Ascending aorta (tissue), 2 donors: ENCODE data around the gene TSPAN11. TPM values are rescaled to one million over a fixed set of nuclear protein-coding genes. Genes with fewer than 3 reads are reported as not detected.

Source experiments
- DNase-seq, 2 donors: peaks; one replicate each; pipeline ENCODE4 v3.0.0-alpha.2; 2019; ENCODE audit warnings: low spot score in 2 of 2
- H3K27ac ChIP-seq, 2 donors: fragments of 200-600 bp; sonication (generic); one replicate each; pipeline ENCODE4 v1.5.1; 2016 to 2017; ENCODE audit warnings: mild to moderate bottlenecking in 1 of 2
- H3K27me3 ChIP-seq: fragments of 200-600 bp; sonication (generic); one replicate; pipeline ENCODE4 v1.5.1; 2017
- H3K36me3 ChIP-seq, 2 donors: fragments of 200-600 bp; sonication (generic); one replicate each; pipeline ENCODE4 v1.5.1; 2016
- H3K4me1 ChIP-seq, 2 donors: fragments of 200-600 bp; sonication (generic); one replicate each; pipeline ENCODE4 v1.5.1; 2016 to 2017; ENCODE audit warnings: mild to moderate bottlenecking in 1 of 2
- H3K4me3 ChIP-seq, 2 donors: fragments of 200-600 bp; sonication (generic); one replicate each; pipeline ENCODE4 v1.5.1; 2016 to 2017; ENCODE audit warnings: mild to moderate bottlenecking in 1 of 2
- H3K9me3 ChIP-seq, 2 donors: fragments of 200-600 bp; sonication (generic); one replicate each; pipeline ENCODE4 v1.5.1; 2016
- intact Hi-C: fragments of 100-400 bp; cut with DNase I; formaldehyde crosslinking; loops from one replicate; pipeline ENCODE4 v1.15.1; 2023
- total RNA-seq: library from RNA; depleted of rRNA; stranded (reverse); fragments of >200 nt; gene quantifications from one replicate; pipeline ENCODE4 v1.1.0, GENCODE V29; 2016
- TF ChIP-seq, protein P1 (sequence below), 3 experiments: fragments of 200-600 bp in 2 of 3; fragments of 450-650 bp in 1 of 3; sonication (generic) in 2 of 3; IDR thresholded peaks; one replicate each; pipeline ENCODE4 v1.5.1; 2016 to 2019; ENCODE audit warnings: antibody characterized with exemption in 3 of 3, mild to moderate bottlenecking in 1 of 3, moderate library complexity in 1 of 3

Gene TSPAN11
- total RNA-seq, 1 donor from 2014 or later, result 5.2 TPM

DNA sequence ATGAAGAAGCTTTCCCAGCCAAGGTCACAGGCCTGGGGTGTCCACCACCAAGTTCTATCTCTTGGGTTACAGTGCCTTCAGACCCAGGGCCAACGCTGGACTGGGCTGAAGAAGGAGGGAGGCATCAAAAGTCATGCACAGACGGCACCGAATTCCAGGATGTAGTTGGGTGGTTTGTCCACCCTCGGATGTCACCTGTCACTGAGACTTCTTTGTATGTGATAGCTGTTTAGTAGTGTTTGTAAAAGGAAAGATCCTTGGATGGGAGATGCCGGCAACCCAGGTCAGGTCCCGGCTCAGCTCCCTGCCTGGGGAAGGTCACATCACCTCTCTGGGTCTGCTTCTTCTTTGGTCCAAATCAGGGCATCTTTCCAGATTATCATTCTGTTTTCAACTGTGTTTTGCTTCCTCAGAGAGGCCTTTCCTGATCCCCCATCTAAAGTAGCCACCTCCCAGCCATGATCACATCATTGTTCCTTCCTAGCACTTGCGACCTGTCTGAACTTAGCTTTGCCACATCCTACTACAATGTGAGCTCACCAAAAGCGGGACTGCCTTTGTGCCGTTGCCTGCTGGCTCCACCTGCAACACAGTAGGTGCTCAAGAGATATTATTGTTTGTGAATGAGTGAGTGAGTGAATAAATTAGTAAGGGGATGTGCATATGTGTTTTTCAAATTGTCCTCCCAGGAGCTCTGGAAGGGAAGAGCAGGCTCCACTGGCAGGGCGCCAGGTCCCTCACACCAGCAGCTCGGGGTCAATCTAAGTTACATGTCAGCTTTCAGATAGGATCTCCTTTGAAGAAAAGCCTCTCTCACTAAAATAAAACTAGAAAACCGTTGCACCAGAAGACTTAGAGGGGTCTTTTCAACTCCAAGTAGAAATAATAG, 2.1 kb downstream of the TSPAN11 start:
- intact Hi-C loops, result no loop called here
- TF ChIP-seq, protein P1, sequence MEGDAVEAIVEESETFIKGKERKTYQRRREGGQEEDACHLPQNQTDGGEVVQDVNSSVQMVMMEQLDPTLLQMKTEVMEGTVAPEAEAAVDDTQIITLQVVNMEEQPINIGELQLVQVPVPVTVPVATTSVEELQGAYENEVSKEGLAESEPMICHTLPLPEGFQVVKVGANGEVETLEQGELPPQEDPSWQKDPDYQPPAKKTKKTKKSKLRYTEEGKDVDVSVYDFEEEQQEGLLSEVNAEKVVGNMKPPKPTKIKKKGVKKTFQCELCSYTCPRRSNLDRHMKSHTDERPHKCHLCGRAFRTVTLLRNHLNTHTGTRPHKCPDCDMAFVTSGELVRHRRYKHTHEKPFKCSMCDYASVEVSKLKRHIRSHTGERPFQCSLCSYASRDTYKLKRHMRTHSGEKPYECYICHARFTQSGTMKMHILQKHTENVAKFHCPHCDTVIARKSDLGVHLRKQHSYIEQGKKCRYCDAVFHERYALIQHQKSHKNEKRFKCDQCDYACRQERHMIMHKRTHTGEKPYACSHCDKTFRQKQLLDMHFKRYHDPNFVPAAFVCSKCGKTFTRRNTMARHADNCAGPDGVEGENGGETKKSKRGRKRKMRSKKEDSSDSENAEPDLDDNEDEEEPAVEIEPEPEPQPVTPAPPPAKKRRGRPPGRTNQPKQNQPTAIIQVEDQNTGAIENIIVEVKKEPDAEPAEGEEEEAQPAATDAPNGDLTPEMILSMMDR (IDR thresholded peaks at IDR 0.05), result no peak
- peak in 1 of 2 donors; percentile 51 for DNase-seq
- Histone ChIP-seq H3K4me3 (no peak overlapping the region), H3K36me3 (no peaks in the 10 kb centered on the region), H3K4me1 (no peaks in the 10 kb centered on the region), H3K27me3 (no peaks in the 10 kb centered on the region), H3K9me3 (no peaks in the 10 kb centered on the region), H3K27ac (no peak overlapping the region)

DNA sequence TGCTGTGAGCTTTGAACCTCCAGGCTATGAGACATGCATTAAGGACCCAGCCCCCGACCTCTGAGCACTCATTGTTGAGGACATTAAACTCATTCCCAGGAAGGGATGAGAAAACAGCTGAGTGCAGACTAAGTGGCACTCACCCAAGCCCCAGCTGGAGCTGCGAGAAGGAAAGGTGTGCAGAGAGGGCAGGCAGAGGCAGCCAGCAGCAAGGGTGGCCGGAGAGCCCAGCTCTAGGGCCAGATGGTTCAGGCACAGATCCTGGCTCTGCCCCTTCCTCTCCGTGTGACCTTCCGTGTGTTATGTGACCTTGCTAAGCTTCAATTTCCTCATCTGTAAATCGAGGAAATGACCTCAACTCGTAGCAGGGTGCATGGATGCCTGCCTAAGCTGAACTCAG, 3.7 kb downstream of the TSPAN11 start:
- H3K4me1 ChIP-seq, result no peaks in the 10 kb centered on the region
- H3K27me3 ChIP-seq, result no peaks in the 10 kb centered on the region
- no peaks in the 10 kb centered on the region for H3K9me3 ChIP-seq
- H3K36me3 ChIP-seq, result no peaks in the 10 kb centered on the region
- DNase-seq, result peak in 1 of 2 donors; percentile 45
- H3K27ac ChIP-seq, result no peak overlapping the region
- intact Hi-C loops, result no loop called here
- TF ChIP-seq, protein P1 (IDR thresholded peaks at IDR 0.05), result no peak
- no peak overlapping the region for H3K4me3 ChIP-seq

GRCh38 chr12:30930641-30931040, 4.1 kb downstream of the TSPAN11 start:
- no peaks in the 10 kb centered on the region for H3K36me3 ChIP-seq
- intact Hi-C loops, result no loop called here
- TF ChIP-seq, protein P1 (IDR thresholded peaks at IDR 0.05), result no peak
- DNase-seq, result peak in 1 of 2 donors; percentile 11
- H3K4me1 ChIP-seq, result no peaks in the 10 kb centered on the region
- H3K4me3 ChIP-seq, result no peak overlapping the region
- H3K27ac ChIP-seq, result no peak overlapping the region
- H3K27me3 ChIP-seq, result no peaks in the 10 kb centered on the region
- H3K9me3 ChIP-seq, result no peaks in the 10 kb centered on the region

DNA sequence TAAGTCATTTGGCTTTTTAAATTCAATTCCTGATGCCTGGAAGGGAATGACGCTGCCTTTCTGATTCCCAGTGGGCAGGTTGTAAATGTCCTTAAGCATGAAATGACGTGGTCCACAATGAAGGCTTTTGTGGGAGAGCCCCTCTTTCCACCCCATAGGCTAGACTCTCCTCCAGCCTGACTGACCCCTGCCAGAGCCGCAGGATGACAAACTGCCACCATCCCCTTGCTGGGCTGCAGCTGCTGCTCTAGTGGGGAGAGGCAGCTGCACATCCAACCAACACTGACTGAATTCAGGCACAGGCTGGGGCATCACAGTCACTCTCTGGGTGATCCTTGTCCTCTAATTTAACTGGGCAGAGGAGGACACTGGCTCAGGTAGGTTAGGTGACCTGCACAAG, 6.3 kb downstream of the TSPAN11 start:
- Histone ChIP-seq H3K27me3 (no peaks in the 10 kb centered on the region), H3K4me3 (no peak overlapping the region), H3K9me3 (no peaks in the 10 kb centered on the region), H3K36me3 (no peaks in the 10 kb centered on the region), H3K4me1 (no peaks in the 10 kb centered on the region), H3K27ac (no peak overlapping the region)
- TF ChIP-seq, protein P1 (IDR thresholded peaks at IDR 0.05), result no peak
- intact Hi-C loops, result no loop called here
- peak in 1 of 2 donors; percentile 37 for DNase-seq

DNA sequence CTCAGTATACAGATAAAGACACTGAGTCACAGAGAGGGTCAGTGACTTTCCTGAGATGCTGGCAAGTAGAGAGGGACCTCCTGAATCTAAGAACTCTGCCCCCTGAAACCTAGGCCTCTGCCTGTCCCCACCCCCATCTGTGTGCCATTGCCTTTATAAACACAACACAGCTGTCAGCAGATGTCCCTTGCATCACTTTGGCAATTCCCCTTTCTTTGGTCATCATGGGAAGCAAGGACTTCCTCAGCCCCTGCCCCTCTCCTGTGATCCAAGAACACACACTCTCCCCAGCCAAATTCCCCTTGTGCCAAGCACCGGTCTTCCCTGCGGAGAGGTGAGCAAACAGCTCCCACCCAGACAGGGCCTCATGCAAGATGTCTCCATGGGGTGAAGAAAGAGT, 8.3 kb downstream of the TSPAN11 start:
- TF ChIP-seq, protein P1 (IDR thresholded peaks at IDR 0.05), result no peak

More for the DNA sequence above, 8.3 kb downstream of the TSPAN11 start:
- no peak overlapping the region for H3K27ac ChIP-seq
- peak in 1 of 2 donors; percentile 11 for DNase-seq
- intact Hi-C loops, result no loop called here
- H3K9me3 ChIP-seq, result no peaks in the 10 kb centered on the region
- H3K4me3 ChIP-seq, result no peak overlapping the region
- no peaks in the 10 kb centered on the region for H3K27me3 ChIP-seq
- no peaks in the 10 kb centered on the region for H3K4me1 ChIP-seq
- H3K36me3 ChIP-seq, result no peaks in the 10 kb centered on the region
